H1 (cell line): Measurements from ENCODE around the gene CYBRD1.

Experiments used
- BRCA1 ChIP-seq: IDR thresholded peaks from 2 replicates; pipeline ENCODE4 v1.6.1; 2012; ENCODE audit warnings: low read depth, low read length, improper control_type of control experiment
- EZH2 ChIP-seq: fragments of 200-600 bp; sonication (generic); IDR thresholded peaks from 2 replicates; pipeline ENCODE4 v1.7.1; 2012; ENCODE audit warnings: low read depth, mild to moderate bottlenecking, moderate library complexity, low read length, inconsistent platforms; ENCODE audit not compliant: severe bottlenecking
- HDAC2 ChIP-seq, 2 experiments: fragments of 300-600 bp in 1 of 2; sonication (generic) in 1 of 2; IDR thresholded peaks; 2 replicates each; pipeline ENCODE4 v1.6.1; 2011 to 2012; ENCODE audit warnings: low read depth in 2 of 2, low read length in 2 of 2, mild to moderate bottlenecking in 2 of 2, moderate library complexity in 2 of 2, borderline replicate concordance in 1 of 2, inconsistent platforms in 1 of 2

DNA sequence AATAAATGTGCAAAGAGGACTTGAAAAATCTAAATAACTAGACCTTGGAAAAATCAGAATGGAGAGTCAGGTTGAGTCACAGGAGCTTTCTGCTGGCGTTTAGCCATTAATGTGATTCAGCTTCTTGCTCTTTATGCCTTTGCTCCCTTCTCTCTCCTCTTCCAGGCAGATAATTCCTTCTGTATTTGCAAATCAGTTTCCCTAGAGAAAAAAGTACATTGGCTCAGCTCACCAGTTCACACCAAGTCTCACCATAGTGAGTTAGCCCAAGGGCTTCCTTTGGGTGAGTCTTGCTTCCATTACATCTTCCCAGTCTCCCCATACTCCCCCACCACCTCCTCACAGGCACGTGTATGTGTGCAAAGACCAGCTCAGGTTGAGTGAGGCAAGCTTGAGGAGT lies 73.6 kb downstream of the CYBRD1 start:
- TF ChIP-seq EZH2 (no peak), HDAC2 (IDR thresholded peaks at IDR 0.05; ENCODE audit: borderline replicate concordance in 1 of 2, low read depth in 2 of 2, low read length in 2 of 2) (no peak), BRCA1 (no peak)
